Tibial artery (tissue), 4 donors: ENCODE results near the gene EXOC7.
"Not testable (repeated sequence)": the region's sequence is repeated elsewhere in the genome, so short reads cannot be mapped to it uniquely, and the experiment has no call there.

Experiments used
- DNase-seq, 2 donors: peaks; one replicate each; pipeline ENCODE4 v3.0.0-alpha.2; 2019
- H3K27ac ChIP-seq, 2 donors: fragments of 200-600 bp; sonication (generic) in 1 of 2; 1 replicate in 1 of 2; 2 replicates in 1 of 2; pipeline ENCODE4 v1.5.1; 2018 to 2019; ENCODE audit warnings: mild to moderate bottlenecking in 1 of 2
- H3K27me3 ChIP-seq, 2 donors: fragments of 200-600 bp; sonication (generic) in 1 of 2; one replicate each; pipeline versions ENCODE4 v1.5.1 to v1.6.0; 2016 to 2019
- H3K36me3 ChIP-seq, 3 donors: fragments of 200-600 bp; sonication (generic) in 2 of 3; one replicate each; pipeline ENCODE4 v1.5.1; 2016 to 2019; ENCODE audit warnings: mild to moderate bottlenecking in 2 of 3
- H3K4me1 ChIP-seq, 4 donors: fragments of 200-600 bp; sonication (generic) in 2 of 4; 1 replicate in 3 of 4; 2 replicates in 1 of 4; pipeline ENCODE4 v1.5.1; 2016 to 2019
- H3K4me3 ChIP-seq, 2 donors: fragments of 200-600 bp; sonication (generic) in 1 of 2; 1 replicate in 1 of 2; 2 replicates in 1 of 2; pipeline ENCODE4 v1.5.1; 2018 to 2019; ENCODE audit warnings: mild to moderate bottlenecking in 2 of 2
- H3K9me3 ChIP-seq, 3 donors: fragments of 200-600 bp; sonication (generic) in 1 of 3; one replicate each; pipeline ENCODE4 v1.5.1; 2016 to 2019
- intact Hi-C: fragments of 100-400 bp; cut with DNase I; formaldehyde crosslinking; loops from one replicate; pipeline ENCODE4 v1.15.0; 2023; ENCODE audit warnings: low total_unique reads
- TF ChIP-seq, protein P1 (sequence below), 2 experiments: fragments of 200-600 bp in 1 of 2; fragments of 450-650 bp in 1 of 2; IDR thresholded peaks; one replicate each; pipeline ENCODE4 v1.5.1; 2017 to 2019; ENCODE audit warnings: antibody characterized with exemption in 2 of 2, mild to moderate bottlenecking in 1 of 2, moderate library complexity in 1 of 2

The EXOC7 gene

DNA sequence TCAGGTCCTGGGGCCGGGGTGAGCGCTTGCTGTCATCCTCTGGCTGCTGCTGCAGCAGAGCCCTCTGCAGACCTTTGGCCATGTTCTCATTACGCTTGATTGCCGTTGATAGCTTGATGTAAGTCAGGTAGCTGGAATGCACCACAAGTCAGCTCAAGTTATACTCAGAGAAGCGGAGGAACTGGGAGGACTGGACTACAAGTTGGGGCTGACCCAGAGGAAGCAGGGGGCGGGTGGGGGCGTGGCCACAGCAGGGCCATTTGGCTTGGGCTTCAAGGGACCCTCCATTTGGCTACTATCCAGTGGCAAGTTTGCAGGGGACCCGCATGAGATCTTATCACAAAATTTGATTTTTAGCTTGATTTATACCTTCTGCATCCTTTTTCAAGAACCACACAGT, 57.5 kb downstream of the EXOC7 start:
- Histone ChIP-seq H3K4me3 (no peak overlapping the region), H3K9me3 (no peaks in the 10 kb centered on the region), H3K36me3 (peaks cover 90 to 100% (median 92%) of the 10 kb centered on the region in 3 donors), H3K27ac (no peak overlapping the region), H3K4me1 (no peaks in the 10 kb centered on the region), H3K27me3 (no peaks in the 10 kb centered on the region)
- intact Hi-C loops, result no loop called here
- no peak for DNase-seq
- TF ChIP-seq, protein P1, sequence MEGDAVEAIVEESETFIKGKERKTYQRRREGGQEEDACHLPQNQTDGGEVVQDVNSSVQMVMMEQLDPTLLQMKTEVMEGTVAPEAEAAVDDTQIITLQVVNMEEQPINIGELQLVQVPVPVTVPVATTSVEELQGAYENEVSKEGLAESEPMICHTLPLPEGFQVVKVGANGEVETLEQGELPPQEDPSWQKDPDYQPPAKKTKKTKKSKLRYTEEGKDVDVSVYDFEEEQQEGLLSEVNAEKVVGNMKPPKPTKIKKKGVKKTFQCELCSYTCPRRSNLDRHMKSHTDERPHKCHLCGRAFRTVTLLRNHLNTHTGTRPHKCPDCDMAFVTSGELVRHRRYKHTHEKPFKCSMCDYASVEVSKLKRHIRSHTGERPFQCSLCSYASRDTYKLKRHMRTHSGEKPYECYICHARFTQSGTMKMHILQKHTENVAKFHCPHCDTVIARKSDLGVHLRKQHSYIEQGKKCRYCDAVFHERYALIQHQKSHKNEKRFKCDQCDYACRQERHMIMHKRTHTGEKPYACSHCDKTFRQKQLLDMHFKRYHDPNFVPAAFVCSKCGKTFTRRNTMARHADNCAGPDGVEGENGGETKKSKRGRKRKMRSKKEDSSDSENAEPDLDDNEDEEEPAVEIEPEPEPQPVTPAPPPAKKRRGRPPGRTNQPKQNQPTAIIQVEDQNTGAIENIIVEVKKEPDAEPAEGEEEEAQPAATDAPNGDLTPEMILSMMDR (IDR thresholded peaks at IDR 0.05), result no peak

DNA sequence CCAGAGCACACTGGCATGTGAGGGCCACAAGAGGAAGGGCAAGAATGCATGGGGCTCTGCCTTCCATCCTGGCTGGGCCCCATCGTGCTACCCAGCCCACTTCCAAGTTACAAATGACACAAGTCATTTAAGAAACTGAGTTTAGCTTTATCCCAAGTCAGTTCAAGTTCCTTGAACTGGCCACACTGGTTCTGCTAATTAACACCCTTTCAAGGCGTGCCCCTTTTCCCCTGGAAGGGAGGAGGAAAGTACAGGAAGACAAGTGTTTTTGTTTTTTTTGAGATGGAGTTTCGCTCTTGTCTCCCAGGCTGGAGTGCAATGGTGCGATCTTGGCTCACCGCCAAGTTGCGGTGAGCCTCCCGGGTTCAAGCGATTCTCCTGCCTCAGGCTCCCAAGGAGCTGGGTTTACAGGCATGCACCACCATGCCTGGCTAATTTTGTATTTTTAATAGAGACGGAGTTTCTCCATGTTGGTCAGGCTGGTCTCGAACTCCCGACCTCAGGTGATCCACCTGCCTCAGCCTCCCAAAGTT, 59.0 kb downstream of the EXOC7 start:
- DNase-seq, H3K4me3 ChIP-seq, intact Hi-C loops, H3K4me1 ChIP-seq, H3K9me3 ChIP-seq, H3K27ac ChIP-seq, H3K27me3 ChIP-seq: not testable (repeated sequence)
- H3K36me3 ChIP-seq, result peaks cover 96 to 100% (median 99%) of the 10 kb centered on the region in 3 donors

DNA sequence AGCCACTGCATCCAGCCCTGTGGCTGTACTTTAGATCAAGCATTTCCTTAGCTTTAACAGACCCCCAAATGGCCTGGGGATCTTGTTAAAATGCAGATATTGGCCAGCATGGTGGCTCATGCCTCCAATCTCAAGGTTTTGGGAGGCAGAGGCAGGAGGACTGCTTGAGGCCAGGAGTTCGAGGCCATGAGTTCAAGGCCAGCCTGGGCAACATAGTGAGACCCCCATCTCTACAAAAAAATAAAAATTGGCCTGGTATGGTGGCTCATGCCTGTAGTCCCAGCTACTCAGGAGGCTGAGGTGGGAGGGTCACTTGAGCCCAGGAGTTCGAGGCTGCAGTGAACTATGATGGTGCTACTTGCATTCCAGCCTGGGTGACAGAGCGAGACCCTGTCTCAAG, 60.7 kb downstream of the EXOC7 start:
- H3K4me1 ChIP-seq, DNase-seq, H3K9me3 ChIP-seq, H3K27ac ChIP-seq, H3K27me3 ChIP-seq, H3K4me3 ChIP-seq, intact Hi-C loops: not testable (repeated sequence)
- H3K36me3 ChIP-seq, result peaks cover 88 to 97% (median 94%) of the 10 kb centered on the region in 3 donors

- DNase-seq, result no peak
- no peak overlapping the region for H3K27ac ChIP-seq
- no peak overlapping the region for H3K4me3 ChIP-seq
- TF ChIP-seq, protein P1 (IDR thresholded peaks at IDR 0.05), result no peak
- H3K36me3 ChIP-seq, result peaks cover 63 to 72% (median 71%) of the 10 kb centered on the region in 3 donors
- no peaks in the 10 kb centered on the region for H3K27me3 ChIP-seq
- no peaks in the 10 kb centered on the region for H3K4me1 ChIP-seq
- intact Hi-C loops, result no loop called here
- no peaks in the 10 kb centered on the region for H3K9me3 ChIP-seq
Measured at GRCh38 chr17:76040376-76040775, 63.2 kb downstream of the EXOC7 start.

GRCh38 chr17:76039121-76039520, 64.5 kb downstream of the EXOC7 start:
- no peaks in the 10 kb centered on the region for H3K9me3 ChIP-seq
- no peak overlapping the region for H3K27ac ChIP-seq
- no peak overlapping the region for H3K4me3 ChIP-seq
- DNase-seq, result no peak
- peaks cover 51 to 60% (median 59%) of the 10 kb centered on the region in 3 donors for H3K36me3 ChIP-seq
- H3K27me3 ChIP-seq, result no peaks in the 10 kb centered on the region
- TF ChIP-seq, protein P1 (IDR thresholded peaks at IDR 0.05), result no peak
- no peaks in the 10 kb centered on the region for H3K4me1 ChIP-seq
- intact Hi-C loops, result no loop called here

DNA sequence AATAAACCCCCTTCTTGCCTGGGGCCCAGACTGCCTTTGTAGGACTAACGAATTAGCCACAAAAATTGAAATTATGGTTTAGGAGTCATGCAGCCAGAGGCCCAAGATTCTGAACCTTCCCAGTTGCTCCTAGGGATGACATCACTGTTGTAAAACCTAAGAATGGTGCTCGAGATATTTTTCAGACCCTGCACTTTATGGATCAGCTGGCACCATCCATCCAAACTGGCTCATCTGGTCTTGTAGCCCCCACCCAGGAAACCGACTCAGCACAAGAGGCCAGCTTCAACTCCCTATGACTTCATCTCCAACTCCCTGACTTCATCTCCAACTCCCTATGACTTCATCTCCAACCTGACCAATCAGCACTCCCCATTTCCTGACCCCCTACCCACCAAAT, 65.5 kb downstream of the EXOC7 start:
- Histone ChIP-seq H3K4me3 (no peak overlapping the region), H3K9me3 (no peaks in the 10 kb centered on the region), H3K27me3 (no peaks in the 10 kb centered on the region), H3K4me1 (no peaks in the 10 kb centered on the region), H3K36me3 (peaks cover 40 to 49% (median 48%) of the 10 kb centered on the region in 3 donors), H3K27ac (no peak overlapping the region)
- TF ChIP-seq, protein P1 (IDR thresholded peaks at IDR 0.05), result no peak
- intact Hi-C loops, result no loop called here
- DNase-seq, result no peak
